ENCODE results near the gene FCHO2.

The FCHO2 gene

GRCh38 chr5:73030995-73031394 is 75.2 kb downstream of the FCHO2 start:
- DNase-seq (ENCODE audit: low read depth), result peak; percentile 94

GRCh38 chr5:73031839-73032238 is 76.0 kb downstream of the FCHO2 start:
- peak; percentile 95 for DNase-seq (ENCODE audit: low read depth)

GRCh38 chr5:73032635-73033034 is 76.8 kb downstream of the FCHO2 start:
- no peak for DNase-seq (ENCODE audit: low read depth)

- no peak for DNase-seq (ENCODE audit: low read depth)
Observed at GRCh38 chr5:73037545-73037944, 81.7 kb downstream of the FCHO2 start.

- DNase-seq (ENCODE audit: low read depth), result peak; percentile 35
Observed at GRCh38 chr5:73039082-73039481, 83.2 kb downstream of the FCHO2 start.

GRCh38 chr5:73042993-73043392 is 87.2 kb downstream of the FCHO2 start:
- no peak for DNase-seq (ENCODE audit: low read depth)

- no peak for DNase-seq (ENCODE audit: low read depth)
Observed at GRCh38 chr5:73044546-73044945, 88.7 kb downstream of the FCHO2 start.

GRCh38 chr5:73045623-73046022 is 89.8 kb downstream of the FCHO2 start:
- DNase-seq (ENCODE audit: low read depth), result no peak

- no peak for DNase-seq (ENCODE audit: low read depth)
Observed at GRCh38 chr5:73061593-73061992, 105.8 kb downstream of the FCHO2 start.

GRCh38 chr5:73066466-73066865 is 110.6 kb downstream of the FCHO2 start:
- peak; percentile 90 for DNase-seq (ENCODE audit: low read depth)

GRCh38 chr5:73067213-73067612 is 111.4 kb downstream of the FCHO2 start:
- DNase-seq (ENCODE audit: low read depth), result peak; percentile 40

- DNase-seq (ENCODE audit: low read depth), result no peak
Observed at GRCh38 chr5:73081093-73081492, 125.3 kb downstream of the FCHO2 start.

- DNase-seq (ENCODE audit: low read depth), result peak; percentile 50
Observed at GRCh38 chr5:73088026-73088425, 132.2 kb downstream of the FCHO2 start.

- DNase-seq (ENCODE audit: low read depth), result peak; percentile 88
Observed at GRCh38 chr5:73093943-73094342, 138.1 kb downstream of the FCHO2 start.

- DNase-seq (ENCODE audit: low read depth), result no peak
Observed at GRCh38 chr5:73094415-73094814, 138.6 kb downstream of the FCHO2 start.

GRCh38 chr5:73095564-73096238 is 139.9 kb downstream of the FCHO2 start:
- DNase-seq (ENCODE audit: low read depth), result no peak

- peak; percentile 20 for DNase-seq (ENCODE audit: low read depth)
Observed at GRCh38 chr5:73096239-73096575, 140.4 kb downstream of the FCHO2 start.

GRCh38 chr5:73097740-73098139 is 141.9 kb downstream of the FCHO2 start:
- DNase-seq (ENCODE audit: low read depth), result no peak

- no peak for DNase-seq (ENCODE audit: low read depth)
Observed at GRCh38 chr5:73100109-73100508, 144.3 kb downstream of the FCHO2 start.

- peak; percentile 40 for DNase-seq (ENCODE audit: low read depth)
Observed at GRCh38 chr5:73103870-73104299, 148.0 kb downstream of the FCHO2 start.

GRCh38 chr5:73104326-73104725 is 148.5 kb downstream of the FCHO2 start:
- no peak for DNase-seq (ENCODE audit: low read depth)

- DNase-seq (ENCODE audit: low read depth), result no peak
Observed at GRCh38 chr5:73106335-73106734, 150.5 kb downstream of the FCHO2 start.

GRCh38 chr5:73110190-73110589 is 154.3 kb downstream of the FCHO2 start:
- no peak for DNase-seq (ENCODE audit: low read depth)

GRCh38 chr5:73111536-73111935 is 155.7 kb downstream of the FCHO2 start:
- no peak for DNase-seq (ENCODE audit: low read depth)

All from ELR (cell line).